GM19238 (cell line): ENCODE results near the gene NRM.
"Not testable (repeated sequence)": the region's sequence is repeated elsewhere in the genome, so short reads cannot be mapped to it uniquely, and the experiment has no call there.

Experiments used
- DNase-seq: peaks from one replicate; pipeline ENCODE4 v3.0.0; 2011; ENCODE audit warnings: low spot score; ENCODE audit not compliant: insufficient read length

The NRM gene

DNA sequence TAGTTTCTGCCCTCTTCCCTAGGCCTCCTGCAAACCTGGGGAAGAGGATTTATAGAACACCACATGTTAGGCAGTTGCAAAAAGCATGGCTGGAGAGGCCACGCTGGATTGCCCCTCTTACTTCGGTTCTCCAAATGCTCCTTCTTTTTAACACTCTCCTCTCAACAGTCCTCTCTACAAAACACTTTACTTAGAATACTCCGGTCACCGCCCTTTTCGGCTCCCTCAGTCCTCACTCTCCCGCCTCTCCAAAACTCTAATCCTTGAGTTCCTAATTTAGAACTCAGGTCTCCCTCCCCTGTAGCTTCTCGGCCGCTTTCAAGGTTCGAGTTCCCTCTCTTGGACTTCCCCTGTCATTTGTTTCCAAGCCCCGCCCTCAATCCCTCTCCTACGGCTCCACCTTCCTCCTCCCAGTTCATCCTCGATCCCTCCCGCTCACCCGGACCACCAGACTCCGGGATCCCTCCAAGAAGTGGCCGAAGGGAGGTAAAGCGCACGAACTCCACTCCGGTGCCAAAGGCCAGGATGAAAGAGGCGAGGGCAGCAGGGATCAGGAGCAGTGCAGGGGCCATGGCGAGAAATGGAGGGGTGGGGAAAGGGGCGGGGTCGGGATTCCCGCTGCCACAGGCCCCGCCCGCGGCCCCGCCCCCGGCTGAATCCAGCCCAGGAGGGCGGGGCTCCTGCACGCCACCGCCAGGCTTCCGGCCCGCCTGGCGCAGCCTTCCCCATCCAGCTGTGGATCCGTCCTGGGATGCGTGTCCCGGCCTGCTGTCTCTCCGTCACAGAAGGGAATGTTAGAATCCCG lies at the start of gene NRM:
Gene NRM (minus strand): TSS at position 582 of the 805 bp plus-strand sequence. CDS start 10 bp downstream, at position 572.
- peak; percentile 66 for DNase-seq

DNA sequence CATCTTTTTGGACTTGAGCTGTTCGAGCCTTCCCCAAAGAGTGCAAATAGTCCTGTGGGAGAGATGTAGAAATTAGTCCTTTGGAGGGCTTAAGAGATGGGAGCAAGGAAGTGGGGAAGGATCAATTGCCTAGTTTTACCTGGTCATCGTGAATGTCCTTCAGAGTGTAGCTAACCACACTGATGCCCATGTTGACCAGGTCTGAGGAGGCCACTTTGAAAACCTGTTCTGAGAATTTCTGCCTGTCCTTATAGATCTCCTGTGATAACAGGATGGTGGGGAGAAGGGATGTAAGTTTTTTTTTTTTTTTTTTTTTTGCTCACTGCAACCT lies 49.7 kb upstream of the NRM start:
- no peak for DNase-seq

DNA sequence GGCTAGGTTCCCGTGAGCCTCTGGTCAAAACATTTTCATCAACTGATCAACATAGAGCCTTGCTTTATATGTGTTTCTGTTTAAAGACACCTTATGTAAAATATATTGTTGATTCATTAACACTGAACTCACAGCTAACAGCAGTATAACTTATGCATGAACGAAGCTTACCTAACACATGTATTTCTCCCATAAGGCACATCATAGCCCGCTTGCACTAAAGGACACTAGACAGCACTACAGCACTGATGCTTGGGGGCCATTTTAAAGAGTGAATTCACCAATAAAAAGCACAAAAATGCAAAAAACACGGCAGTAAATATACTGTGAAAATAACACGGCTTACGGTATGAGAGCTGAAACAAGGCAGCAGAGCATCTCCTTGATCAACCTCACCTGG lies 47.7 kb upstream of the NRM start:
- no peak for DNase-seq

DNA sequence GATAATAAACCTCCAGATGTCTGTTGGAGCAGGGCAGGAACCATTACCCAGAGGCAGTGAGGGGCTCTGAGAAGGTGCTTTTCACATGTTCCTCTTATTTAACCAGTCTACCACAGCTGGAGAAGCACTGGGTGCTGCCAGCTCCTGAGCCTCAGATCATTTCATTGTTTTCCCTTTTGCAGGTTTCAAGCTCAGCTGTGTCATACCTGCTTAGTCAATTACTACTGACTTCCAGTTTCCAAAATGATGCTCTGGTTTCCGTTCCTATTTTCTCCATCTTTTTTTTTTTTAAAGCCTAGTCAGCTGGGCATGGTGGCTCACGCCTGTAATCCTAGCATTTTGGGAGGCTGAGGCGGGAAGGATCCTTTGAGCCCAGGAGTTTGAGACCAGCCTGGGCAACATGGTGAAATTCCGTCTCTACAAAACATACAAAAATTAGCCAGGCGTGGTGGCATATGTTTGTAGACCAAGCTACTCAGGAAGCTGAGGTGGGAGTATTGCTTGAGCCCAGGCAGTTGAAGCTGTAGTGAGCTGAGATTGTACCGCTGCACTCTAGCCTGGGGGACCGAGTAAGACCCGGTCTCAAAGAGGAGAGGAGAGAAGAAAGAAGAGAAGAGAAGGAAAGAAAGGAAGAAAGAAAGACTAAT lies 45.0 kb upstream of the NRM start:
- no peak for DNase-seq

DNA sequence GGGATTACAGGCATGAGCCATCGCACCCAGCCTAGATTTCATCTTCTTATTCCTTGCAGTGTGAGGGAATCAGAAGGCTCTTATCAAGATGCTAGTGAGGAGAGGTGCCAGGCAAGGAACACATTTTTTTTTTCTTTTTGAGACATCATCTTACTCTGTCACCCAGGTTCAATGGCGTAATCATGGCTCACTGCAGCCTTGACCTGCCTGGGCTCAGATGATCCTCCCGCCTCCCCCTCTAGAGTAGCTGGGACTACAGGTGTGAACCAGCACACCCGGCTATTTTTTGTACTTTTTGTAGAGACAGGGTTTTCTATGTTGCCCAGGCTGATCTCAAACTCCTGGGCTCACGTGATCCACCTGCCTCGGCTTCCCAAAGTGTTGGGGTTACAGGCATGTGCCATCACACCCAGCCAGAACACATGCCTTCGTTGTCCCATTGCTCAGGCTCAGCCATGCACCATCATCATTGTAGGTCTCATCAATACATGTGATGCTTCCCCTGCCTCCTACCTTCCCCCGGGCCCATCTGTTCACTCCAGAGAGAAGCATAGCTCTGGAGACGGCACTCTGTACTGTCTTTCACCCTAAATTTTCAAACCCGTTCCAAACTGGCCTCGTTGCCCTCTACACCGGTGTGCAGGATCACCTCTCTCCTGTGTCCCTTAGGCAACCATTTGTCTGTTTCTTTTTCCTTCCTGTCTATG lies 41.6 kb upstream of the NRM start:
- no peak for DNase-seq

GRCh38 chr6:30730601-30731435 lies 40.0 kb upstream of the NRM start:
- DNase-seq = peak; percentile 68

DNA sequence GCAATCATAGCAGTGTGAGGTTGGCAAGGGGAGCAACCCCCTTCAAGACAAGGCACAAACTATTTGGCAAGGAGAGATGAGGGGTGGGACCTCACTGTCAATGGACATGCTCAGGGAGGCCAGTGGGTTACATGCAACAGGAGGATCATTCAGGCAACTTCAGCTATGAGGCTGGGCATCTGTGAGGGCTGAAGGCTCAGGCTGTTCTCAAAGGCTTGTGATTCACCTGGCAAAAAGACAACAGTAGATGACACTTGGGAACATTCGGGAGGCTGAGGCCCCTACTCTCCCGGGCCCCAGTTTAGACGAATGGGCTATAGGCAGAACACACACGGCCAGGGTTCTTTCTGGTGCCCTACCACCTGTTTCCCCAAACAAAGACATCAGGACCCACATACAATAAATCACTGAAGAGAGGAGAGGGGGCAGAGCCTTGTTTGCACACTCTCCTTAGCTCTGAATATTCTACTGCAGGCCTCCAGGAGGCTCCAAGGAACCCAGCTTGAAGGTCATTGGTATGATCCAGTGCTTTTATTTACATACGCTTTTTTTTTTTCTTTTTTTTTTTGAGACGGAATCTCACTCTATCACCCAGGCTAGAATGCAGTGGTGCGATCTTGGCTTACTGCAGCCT lies 37.3 kb upstream of the NRM start:
- DNase-seq = no peak

DNA sequence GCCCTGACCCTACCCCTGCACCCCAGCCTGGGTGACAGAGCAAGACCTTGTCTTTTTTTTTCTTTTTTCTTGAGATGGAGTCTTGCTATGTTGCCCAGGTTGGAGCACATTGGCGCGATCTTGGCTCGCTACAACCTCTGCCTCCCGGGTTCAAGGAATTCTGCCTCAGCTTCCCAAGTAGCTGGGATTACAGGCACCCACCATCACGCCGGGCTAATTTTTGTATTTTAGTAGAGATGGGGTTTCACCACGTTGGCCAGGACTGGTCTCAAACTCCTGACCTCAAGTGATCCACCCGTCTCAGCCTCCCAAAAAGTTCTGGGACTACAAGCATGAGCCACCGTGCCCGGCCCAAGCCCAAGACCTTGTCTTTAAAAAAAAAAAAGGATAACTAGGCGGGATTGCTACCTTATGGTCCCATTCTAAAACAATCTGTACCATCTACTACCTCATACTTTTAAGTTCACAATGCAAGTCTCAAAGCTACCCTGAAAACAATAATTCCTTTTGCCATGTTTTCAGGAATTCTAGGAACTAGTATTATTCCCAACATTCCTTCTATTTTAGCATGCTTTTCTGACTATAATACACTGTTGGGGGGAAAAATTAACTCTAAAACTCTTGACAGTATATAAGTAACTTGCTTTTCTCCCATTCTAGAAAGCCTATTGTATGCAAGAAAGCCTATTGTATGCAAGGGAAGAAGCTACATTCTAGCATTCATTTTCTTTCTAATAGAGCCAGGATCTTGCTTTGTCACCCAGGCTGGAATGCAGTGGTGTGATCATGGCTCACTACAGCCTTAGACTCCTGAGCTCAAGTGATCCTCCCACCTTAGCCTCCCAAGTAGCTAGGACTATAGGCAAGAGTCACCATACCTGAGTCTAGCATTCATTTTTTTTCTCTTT lies 36.0 kb upstream of the NRM start:
- no peak for DNase-seq

DNA sequence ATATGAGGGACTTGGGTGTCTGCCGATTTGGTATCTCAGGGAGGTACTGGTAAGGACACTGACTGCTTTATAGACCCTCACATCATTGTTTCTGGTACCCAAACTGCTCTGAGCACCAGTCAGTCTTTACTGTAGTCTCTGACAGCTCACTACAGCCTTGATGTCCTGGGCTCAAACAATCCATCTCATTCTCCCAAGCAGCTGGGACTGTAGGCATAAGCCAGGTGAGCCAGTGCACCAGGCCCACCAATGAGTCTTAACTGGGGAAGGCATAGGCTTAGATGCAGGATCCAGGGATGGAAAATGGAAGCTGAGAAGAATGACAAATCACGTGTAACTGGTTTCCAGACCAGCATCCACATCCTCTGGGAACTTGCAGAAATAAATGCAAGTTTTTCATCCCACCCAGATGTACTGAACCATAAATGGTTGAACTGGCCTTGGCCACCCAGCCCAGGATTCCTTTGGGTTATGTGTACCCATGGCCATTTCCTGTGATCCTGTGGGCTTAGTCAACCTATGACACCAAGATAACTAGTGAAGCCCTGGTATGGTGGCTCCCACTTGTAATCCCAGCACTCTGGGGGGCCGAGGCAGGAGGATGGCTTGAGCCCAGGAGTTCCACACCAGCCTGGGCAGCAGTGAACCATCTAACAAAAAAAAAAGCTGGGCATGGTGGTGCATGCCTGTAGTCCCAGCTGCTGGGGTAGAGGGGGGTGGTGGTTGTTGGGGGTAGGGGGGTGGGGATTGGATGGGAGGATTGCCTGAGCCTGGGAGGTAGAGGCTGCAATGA lies 35.1 kb upstream of the NRM start:
- no peak for DNase-seq

DNA sequence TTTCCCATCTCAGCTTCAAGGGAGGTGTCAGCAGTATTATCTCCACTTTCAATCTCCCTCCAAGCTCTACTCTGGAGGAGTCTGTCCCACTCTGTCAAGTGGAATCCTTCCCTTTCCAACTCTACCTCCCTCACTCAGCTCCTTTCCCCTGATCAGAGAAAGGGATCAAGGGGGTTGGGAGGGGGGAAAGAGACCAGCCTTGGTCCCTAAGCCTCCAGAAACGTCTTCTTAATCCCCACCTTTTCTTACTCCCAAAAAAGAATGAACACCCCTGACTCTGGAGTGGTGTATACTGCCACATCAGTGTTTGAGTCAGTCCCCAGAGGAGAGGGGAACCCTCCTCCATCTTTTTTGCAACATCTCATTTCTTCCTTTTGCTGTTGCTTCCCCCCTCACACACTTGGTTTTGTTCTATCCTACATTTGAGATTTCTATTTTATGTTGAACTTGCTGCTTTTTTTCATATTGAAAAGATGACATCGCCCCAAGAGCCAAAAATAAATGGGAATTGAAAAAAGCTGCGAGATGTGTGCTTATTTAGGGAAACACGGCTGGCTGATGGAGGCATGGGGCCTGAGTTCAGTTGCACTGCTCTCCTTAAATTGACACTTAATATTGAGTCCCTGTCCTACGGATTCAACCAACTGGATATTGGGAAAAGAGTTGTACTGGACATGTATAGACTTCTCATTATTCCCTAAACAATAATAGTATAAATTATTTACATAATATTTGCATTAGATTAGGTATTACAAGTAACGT lies 34.3 kb upstream of the NRM start:
- no peak for DNase-seq

GRCh38 chr6:30723843-30724741 lies 33.3 kb upstream of the NRM start:
- not testable (repeated sequence) for DNase-seq

DNA sequence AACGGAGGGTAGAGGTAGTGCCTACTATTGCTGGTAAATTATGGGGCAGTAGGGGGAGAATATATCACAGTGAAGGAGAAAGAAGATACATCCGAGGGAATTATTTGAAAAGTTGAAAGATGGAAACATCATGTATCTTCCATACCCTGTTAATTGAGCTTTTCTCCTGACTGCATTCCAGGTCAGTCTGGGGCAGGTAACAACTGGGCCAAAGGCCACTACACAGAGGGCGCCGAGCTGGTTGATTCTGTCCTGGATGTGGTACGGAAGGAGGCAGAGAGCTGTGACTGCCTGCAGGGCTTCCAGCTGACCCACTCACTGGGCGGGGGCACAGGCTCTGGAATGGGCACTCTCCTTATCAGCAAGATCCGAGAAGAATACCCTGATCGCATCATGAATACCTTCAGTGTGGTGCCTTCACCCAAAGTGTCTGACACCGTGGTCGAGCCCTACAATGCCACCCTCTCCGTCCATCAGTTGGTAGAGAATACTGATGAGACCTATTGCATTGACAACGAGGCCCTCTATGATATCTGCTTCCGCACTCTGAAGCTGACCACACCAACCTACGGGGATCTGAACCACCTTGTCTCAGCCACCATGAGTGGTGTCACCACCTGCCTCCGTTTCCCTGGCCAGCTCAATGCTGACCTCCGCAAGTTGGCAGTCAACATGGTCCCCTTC lies 32.5 kb upstream of the NRM start:
- not testable (repeated sequence) for DNase-seq

DNA sequence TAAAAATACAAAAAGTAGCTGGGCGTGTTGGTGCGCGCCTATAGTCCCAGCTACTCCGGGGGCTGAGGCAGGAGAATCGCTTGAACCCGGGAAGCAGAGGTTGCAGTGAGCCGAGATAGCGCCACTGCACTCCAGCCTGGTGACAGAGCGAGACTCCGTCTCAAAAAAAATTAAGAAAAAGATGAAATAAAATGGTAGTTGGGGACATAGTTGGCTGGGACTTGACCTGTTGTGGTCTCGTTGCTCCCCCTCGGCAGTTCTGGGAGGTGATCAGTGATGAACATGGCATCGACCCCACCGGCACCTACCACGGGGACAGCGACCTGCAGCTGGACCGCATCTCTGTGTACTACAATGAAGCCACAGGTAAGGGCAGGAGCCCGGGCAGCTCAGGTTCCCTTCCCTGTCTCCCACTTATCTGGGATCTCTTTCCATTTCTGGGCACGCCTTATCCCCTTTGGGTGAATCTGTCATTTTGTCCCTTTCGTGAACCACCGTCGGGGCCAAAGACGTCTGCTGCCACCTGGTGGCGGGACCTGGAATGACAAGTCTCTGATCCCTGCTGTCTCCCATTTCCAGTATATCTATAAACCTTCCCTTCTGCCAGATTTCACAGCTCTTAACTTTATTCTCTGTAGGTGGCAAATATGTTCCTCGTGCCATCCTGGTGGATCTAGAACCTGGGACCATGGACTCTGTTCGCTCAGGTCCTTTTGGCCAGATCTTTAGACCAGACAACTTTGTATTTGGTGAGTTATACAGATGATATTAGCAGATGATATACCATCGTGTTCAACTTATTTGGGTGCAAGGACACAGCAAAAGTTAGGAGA lies 31.7 kb upstream of the NRM start:
- peak; percentile 58 for DNase-seq

- DNase-seq = not testable (repeated sequence)
Measured at GRCh38 chr6:30722025-30722279, 31.2 kb upstream of the NRM start.

DNA sequence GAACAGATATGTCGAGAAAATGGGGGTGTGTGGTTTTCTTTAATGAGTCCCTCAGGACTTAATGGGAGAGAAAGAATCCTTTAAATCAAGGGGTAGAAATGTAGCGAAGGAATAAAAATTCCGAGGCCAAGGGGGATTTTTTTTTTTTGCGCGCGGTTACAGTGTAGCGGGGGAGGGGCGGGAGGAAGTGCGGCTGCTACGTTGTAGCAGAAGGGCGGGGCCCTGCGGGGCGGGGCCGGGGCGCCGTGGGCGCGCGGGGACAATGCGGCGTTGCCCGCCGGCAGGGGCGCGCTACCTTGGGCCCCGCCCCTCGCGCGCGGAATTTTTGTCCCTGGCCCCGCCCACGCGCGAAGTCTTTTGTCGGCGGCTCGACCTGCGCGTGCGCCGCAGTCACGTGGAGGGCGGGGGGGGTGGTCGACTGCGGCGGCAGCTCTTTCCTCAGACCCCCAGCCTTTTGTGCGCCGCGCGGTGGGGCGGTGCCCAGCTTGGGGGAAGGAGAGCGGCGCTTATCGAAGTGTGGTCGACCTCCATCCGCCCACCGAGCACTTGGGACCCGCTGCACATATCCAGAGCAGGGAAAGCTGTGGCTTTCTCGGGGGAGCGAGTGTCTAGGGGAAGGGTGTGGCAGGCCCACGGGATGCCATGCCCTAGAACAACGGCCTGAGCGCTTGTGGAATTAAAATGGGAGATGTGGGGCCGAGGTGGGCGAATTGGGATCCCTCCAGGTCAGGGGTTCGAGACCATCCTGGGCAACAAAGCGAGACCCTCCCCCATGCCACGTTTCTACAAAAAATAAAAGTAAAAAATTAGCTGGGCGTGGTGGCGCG lies 30.6 kb upstream of the NRM start:
- peak; percentile 73 for DNase-seq
